SJCRH30 (cell line): ENCODE measurements around the gene TBK1. TPM values are rescaled to one million over a fixed set of nuclear protein-coding genes. Genes with fewer than 3 reads are reported as not detected.
"Not testable (repeated sequence)": the region's sequence is repeated elsewhere in the genome, so short reads cannot be mapped to it uniquely, and the experiment has no call there.

Experiments used
- DNase-seq, 2 experiments: peaks; one replicate each; pipeline ENCODE4 v3.0.0-alpha.2; 2015 to 2020
- H3K27ac ChIP-seq: fragments of 250-450 bp; sonication (Bioruptor Pico); 2 replicates; pipeline ENCODE4 v1.5.1; 2020; ENCODE audit warnings: mild to moderate bottlenecking, moderate library complexity
- H3K27me3 ChIP-seq: fragments of 250-450 bp; sonication (Bioruptor Pico); 2 replicates; pipeline ENCODE4 v1.5.1; 2020; ENCODE audit warnings: mild to moderate bottlenecking, moderate library complexity
- H3K36me3 ChIP-seq: fragments of 250-450 bp; sonication (Bioruptor Pico); 2 replicates; pipeline ENCODE4 v1.5.1; 2020; ENCODE audit warnings: mild to moderate bottlenecking, moderate library complexity
- H3K4me1 ChIP-seq: fragments of 250-450 bp; sonication (Bioruptor Pico); 2 replicates; pipeline ENCODE4 v1.5.1; 2020; ENCODE audit warnings: mild to moderate bottlenecking, moderate library complexity
- H3K4me3 ChIP-seq: fragments of 250-450 bp; sonication (Bioruptor Pico); 2 replicates; pipeline ENCODE4 v1.5.1; 2020; ENCODE audit warnings: mild to moderate bottlenecking, moderate library complexity
- H3K9me3 ChIP-seq: fragments of 250-450 bp; sonication (Bioruptor Pico); replicated peaks from 2 replicates; pipeline ENCODE4 v1.5.1; 2020; ENCODE audit warnings: mild to moderate bottlenecking, moderate library complexity
- total RNA-seq: library from RNA; depleted of rRNA; stranded (reverse); fragments of >200 nt; shearing (Covaris generic); gene quantifications from 2 replicates; pipeline ENCODE4 v1.2.3, GENCODE V29; 2014; rRNA removed

The TBK1 gene
- total RNA-seq, 1 experiment from 2014 or later, result 31.5 TPM

GRCh38 chr12:64532734-64533351 is 80.9 kb downstream of the TBK1 start:
- Histone ChIP-seq H3K4me1 (peaks cover 22% of the 10 kb centered on the region), H3K36me3 (no peaks in the 10 kb centered on the region), H3K9me3 (no peaks in the 10 kb centered on the region), H3K4me3 (no peak overlapping the region), H3K27ac (no peak overlapping the region), H3K27me3 (no peaks in the 10 kb centered on the region)
- peak; percentile 38 to 55 for DNase-seq

- no peaks in the 10 kb centered on the region for H3K9me3 ChIP-seq
- no peak overlapping the region for H3K27ac ChIP-seq
- H3K4me1 ChIP-seq, result peaks cover 14% of the 10 kb centered on the region
- no peaks in the 10 kb centered on the region for H3K36me3 ChIP-seq
- H3K27me3 ChIP-seq, result no peaks in the 10 kb centered on the region
- no peak for DNase-seq
- no peak overlapping the region for H3K4me3 ChIP-seq
Observed at GRCh38 chr12:64534672-64535199, 82.8 kb downstream of the TBK1 start.

GRCh38 chr12:64538121-64538520 is 86.2 kb downstream of the TBK1 start:
- no peaks in the 10 kb centered on the region for H3K36me3 ChIP-seq
- DNase-seq, result no peak
- H3K4me1 ChIP-seq, result peaks cover 2% of the 10 kb centered on the region; the same call in 1 of the 2 replicates
- H3K4me3 ChIP-seq, result no peak overlapping the region
- H3K27ac ChIP-seq, result no peak overlapping the region
- H3K27me3 ChIP-seq, result no peaks in the 10 kb centered on the region
- H3K9me3 ChIP-seq, result no peaks in the 10 kb centered on the region

- not testable (repeated sequence) for H3K4me3 ChIP-seq, H3K36me3 ChIP-seq, H3K4me1 ChIP-seq, DNase-seq, H3K27me3 ChIP-seq, H3K27ac ChIP-seq, H3K9me3 ChIP-seq
Observed at GRCh38 chr12:64542409-64543047, 90.6 kb downstream of the TBK1 start.

- Histone ChIP-seq H3K4me1 (0 out of 2 replicates have a peak, but pooled peaks cover 3% of the 10 kb centered on the region), H3K27me3 (no peaks in the 10 kb centered on the region), H3K36me3 (no peaks in the 10 kb centered on the region), H3K9me3 (no peaks in the 10 kb centered on the region), H3K27ac (no peak overlapping the region), H3K4me3 (no peak overlapping the region)
- DNase-seq, result no peak
Observed at GRCh38 chr12:64544371-64545080, 92.6 kb downstream of the TBK1 start.

GRCh38 chr12:64545081-64545382 is 93.1 kb downstream of the TBK1 start:
- 0 out of 2 replicates have a peak, but pooled peaks cover 3% of the 10 kb centered on the region for H3K4me1 ChIP-seq
- H3K9me3 ChIP-seq, result no peaks in the 10 kb centered on the region
- no peaks in the 10 kb centered on the region for H3K36me3 ChIP-seq
- no peak overlapping the region for H3K4me3 ChIP-seq
- H3K27me3 ChIP-seq, result no peaks in the 10 kb centered on the region
- no peak for DNase-seq
- no peak overlapping the region for H3K27ac ChIP-seq

GRCh38 chr12:64549108-64549507 is 97.2 kb downstream of the TBK1 start:
- Histone ChIP-seq H3K27me3 (no peaks in the 10 kb centered on the region), H3K36me3 (no peaks in the 10 kb centered on the region), H3K4me3 (no peak overlapping the region), H3K4me1 (0 out of 2 replicates have a peak, but pooled peaks cover 3% of the 10 kb centered on the region), H3K9me3 (no peaks in the 10 kb centered on the region), H3K27ac (no peak overlapping the region)
- DNase-seq, result no peak

GRCh38 chr12:64550755-64551154 is 98.8 kb downstream of the TBK1 start:
- DNase-seq, result no peak
- no peaks in the 10 kb centered on the region for H3K9me3 ChIP-seq
- no peak overlapping the region for H3K27ac ChIP-seq
- H3K4me3 ChIP-seq, result no peak overlapping the region
- no peaks in the 10 kb centered on the region for H3K4me1 ChIP-seq
- no peaks in the 10 kb centered on the region for H3K36me3 ChIP-seq
- no peaks in the 10 kb centered on the region for H3K27me3 ChIP-seq

GRCh38 chr12:64551676-64552075 is 99.8 kb downstream of the TBK1 start:
- Histone ChIP-seq H3K9me3 (no peaks in the 10 kb centered on the region), H3K27ac (no peak overlapping the region), H3K36me3 (no peaks in the 10 kb centered on the region), H3K27me3 (no peaks in the 10 kb centered on the region), H3K4me1 (no peaks in the 10 kb centered on the region), H3K4me3 (no peak overlapping the region)
- no peak for DNase-seq

Other genes with a start within 250 kb of the TBK1 start
- gene KICS2, start 229.8 kb upstream of the TBK1 start, total RNA-seq, result 8.6 and 9.7 TPM in 2 replicates
- gene C12orf56, start 61.4 kb upstream of the TBK1 start, total RNA-seq, result not detected in 2 replicates
- gene XPOT, start 47.7 kb upstream of the TBK1 start, total RNA-seq, result 76.4 and 86.0 TPM in 2 replicates
- 25.3 and 27.2 TPM in 2 replicates for gene RASSF3, start 158.4 kb downstream of the TBK1 start, total RNA-seq